ENCODE data around the gene GCSAM. TPM values are rescaled to one million over a fixed set of nuclear protein-coding genes. Genes with fewer than 3 reads are reported as not detected.

GCSAM gene
- polyA plus RNA-seq, 2 of the 4 experiments (the other 2 are of a cell fraction) = not detected

- WGBS (ENCODE audit: missing lambda C conversion rate) = 4% methylated on average over 25 of the region's 67 CpGs
- TF ChIP-seq RFX5 (IDR thresholded peaks at IDR 0.05) (no peak), HEYL (CRISPR knock-in tag; IDR thresholded peaks at IDR 0.05) (no peak), TP53 (CRISPR knock-in tag; IDR thresholded peaks at IDR 0.05) (no peak), BCL3 (IDR thresholded peaks at IDR 0.05) (0 out of 3 replicates have a peak, but pooled peaks have one; percentile 38), TFCP2L1 (CRISPR knock-in tag; IDR thresholded peaks at IDR 0.05) (peak; percentile 61; the same call in 1 of the 2 replicates), CBX8 (IDR thresholded peaks at IDR 0.05) (no peak), ELK1 (IDR thresholded peaks at IDR 0.05; ENCODE audit: low read depth, low read length) (no peak), EHMT2 (IDR thresholded peaks at IDR 0.05; ENCODE audit: low read depth) (no peak), MYC (IDR thresholded peaks at IDR 0.05; ENCODE audit: borderline replicate concordance, low read length) (peak; percentile 65; the same call in 1 of the 2 replicates), JUN (IDR thresholded peaks at IDR 0.05) (peak; percentile 19 to 71; a peak in 2 of 5 replicates), FOSL2 (IDR thresholded peaks at IDR 0.05) (no peak), FOSL2 (CRISPR knock-in tag; IDR thresholded peaks at IDR 0.05) (0 out of 2 replicates have a peak, but pooled peaks have one; percentile 10), RAD21 (conservative IDR thresholded peaks at IDR 0.05 in 1 of 2, IDR thresholded peaks at IDR 0.05 in 1 of 2) (peak in 1 of 2 experiments; percentile 20; a peak in 1 of 5 replicates), HOXB5 (CRISPR knock-in tag; IDR thresholded peaks at IDR 0.05) (no peak), HMGXB4 (CRISPR knock-in tag; IDR thresholded peaks at IDR 0.05; ENCODE audit: borderline replicate concordance) (peak; percentile 36; the same call in 1 of the 2 replicates), SREBF2 (IDR thresholded peaks at IDR 0.05) (no peak), POLR2AphosphoS2 (conservative IDR thresholded peaks at IDR 0.05; ENCODE audit: low read length) (no peak), PHF8 (IDR thresholded peaks at IDR 0.05; ENCODE audit: borderline replicate concordance, low read depth) (peak; percentile 83; the same call in 1 of the 2 replicates), BHLHE40 (IDR thresholded peaks at IDR 0.05; ENCODE audit: low read depth, low read length) (no peak), E2F6 (IDR thresholded peaks at IDR 0.05; ENCODE audit: borderline replicate concordance, low read depth) (peak; percentile 86), NR3C1 (IDR thresholded peaks at IDR 0.05) (no peak), ZC3H11A (IDR thresholded peaks at IDR 0.05) (no peak), GATA3 (IDR thresholded peaks at IDR 0.05; ENCODE audit: borderline replicate concordance) (no peak), CHD2 (IDR thresholded peaks at IDR 0.05; ENCODE audit: low read length, partially characterized antibody) (no peak), HOXB13 (CRISPR knock-in tag; IDR thresholded peaks at IDR 0.05; ENCODE audit: low read depth) (no peak), HES2 (IDR thresholded peaks at IDR 0.05) (no peak), ZSCAN20 (CRISPR knock-in tag; IDR thresholded peaks at IDR 0.05) (no peak), POLR2A (IDR thresholded peaks at IDR 0.05; ENCODE audit: low read length) (peak; percentile 64), MAX (IDR thresholded peaks at IDR 0.05) (peak; percentile 96)
- ATAC-seq (peak; percentile 93 to 97), DNase-seq (ENCODE audit: low read depth in 1 of 2, low spot score in 1 of 2) (peak; percentile 86 to 94), FAIRE-seq (no peak)
- POLR2A ChIA-PET = interaction anchor here (1.2 to 1.7 kb wide), 2 partner anchors 11 kb away, joined by 4 to 8 read pairs; no protein-coding TSS in a partner anchor
- Histone ChIP-seq H3K4me2 (peak within 1 kb of the TSS; percentile 97), H3K4me1 (peaks cover 32% of the 10 kb centered on the region), H3K27ac (peak within 1 kb of the TSS; percentile 69 to 94), H3K9me3 (no peaks in the 10 kb centered on the region), H3K4me3 (peak within 1 kb of the TSS; percentile 58)
- CTCF ChIA-PET = interaction anchor here (1.0 kb wide), 2 partner anchors 43 to 439 kb away, joined by 4 read pairs; no protein-coding TSS in a partner anchor
These were observed 46.8 kb downstream of the GCSAM start, which contains the start of gene C3orf52 for GRCh38 chr3:112086076-112086854. TSS of gene C3orf52 (plus strand) at chr3:112086389. CDS start at chr3:112086408, 19 bp downstream.
